ENCODE data around the gene SLC2A14.
"Not testable (repeated sequence)": the region's sequence is repeated elsewhere in the genome, so short reads cannot be mapped to it uniquely, and the experiment has no call there.

SLC2A14 gene

GRCh38 chr12:7832059-7832696, 40.5 kb downstream of the SLC2A14 start:
- no peak for DNase-seq

- DNase-seq = not testable (repeated sequence)
Observed at GRCh38 chr12:7829737-7830136, 43.0 kb downstream of the SLC2A14 start.

GRCh38 chr12:7825754-7826153, 47.0 kb downstream of the SLC2A14 start:
- DNase-seq = not testable (repeated sequence)

GRCh38 chr12:7806863-7807487, 65.7 kb downstream of the SLC2A14 start:
- peak; percentile 60 for DNase-seq

- DNase-seq = not testable (repeated sequence)
Observed at GRCh38 chr12:7806319-7806718, 66.4 kb downstream of the SLC2A14 start.

GRCh38 chr12:7801460-7801859, 71.3 kb downstream of the SLC2A14 start:
- no peak for DNase-seq

- DNase-seq = not testable (repeated sequence)
Observed at GRCh38 chr12:7798750-7799308, 73.9 kb downstream of the SLC2A14 start.

- DNase-seq = no peak
Observed at GRCh38 chr12:7797698-7798398, 74.9 kb downstream of the SLC2A14 start.

- not testable (repeated sequence) for DNase-seq
Observed at GRCh38 chr12:7797269-7797668, 75.4 kb downstream of the SLC2A14 start.

- no peak for DNase-seq
Observed at GRCh38 chr12:7793211-7793610, 79.5 kb downstream of the SLC2A14 start.

GRCh38 chr12:7788884-7789528, 83.7 kb downstream of the SLC2A14 start, which contains the start of gene NANOG:
NANOG (plus strand) TSS chr12:7789402; CDS start chr12:7789615, 213 bp downstream.
- DNase-seq = not testable (repeated sequence)

- no peak for DNase-seq
Observed at GRCh38 chr12:7788294-7788660, 84.4 kb downstream of the SLC2A14 start.

- no peak for DNase-seq
Observed at GRCh38 chr12:7787574-7788293, 85.0 kb downstream of the SLC2A14 start.

GRCh38 chr12:7784701-7785100, 88.0 kb downstream of the SLC2A14 start:
- no peak for DNase-seq

- not testable (repeated sequence) for DNase-seq
Observed at GRCh38 chr12:7783433-7783832, 89.3 kb downstream of the SLC2A14 start.

GRCh38 chr12:7782055-7782454, 90.7 kb downstream of the SLC2A14 start:
- DNase-seq = no peak

GRCh38 chr12:7781274-7781673, 91.4 kb downstream of the SLC2A14 start:
- no peak for DNase-seq

GRCh38 chr12:7769999-7770398, 102.7 kb downstream of the SLC2A14 start:
- no peak for DNase-seq
